Activated naive CD4-positive, alpha-beta T cell treated with anti-CD3 and anti-CD28 coated beads, Interleukin-2, amount 10 ng/mL, durations not matched to agents 5 hours and 36 hours (primary cell): ENCODE measurements around the gene KDM5B. TPM values are rescaled to one million over a fixed set of nuclear protein-coding genes. Genes with fewer than 3 reads are reported as not detected.

Experiments used
- total RNA-seq, 2 experiments: library from RNA; stranded (reverse); gene quantifications; one replicate each; pipeline ENCODE4 v1.2.3, GENCODE V29; 2021

The KDM5B gene
- 10 to 100 TPM; 55.2 to 66.6 TPM for total RNA-seq

DNA sequence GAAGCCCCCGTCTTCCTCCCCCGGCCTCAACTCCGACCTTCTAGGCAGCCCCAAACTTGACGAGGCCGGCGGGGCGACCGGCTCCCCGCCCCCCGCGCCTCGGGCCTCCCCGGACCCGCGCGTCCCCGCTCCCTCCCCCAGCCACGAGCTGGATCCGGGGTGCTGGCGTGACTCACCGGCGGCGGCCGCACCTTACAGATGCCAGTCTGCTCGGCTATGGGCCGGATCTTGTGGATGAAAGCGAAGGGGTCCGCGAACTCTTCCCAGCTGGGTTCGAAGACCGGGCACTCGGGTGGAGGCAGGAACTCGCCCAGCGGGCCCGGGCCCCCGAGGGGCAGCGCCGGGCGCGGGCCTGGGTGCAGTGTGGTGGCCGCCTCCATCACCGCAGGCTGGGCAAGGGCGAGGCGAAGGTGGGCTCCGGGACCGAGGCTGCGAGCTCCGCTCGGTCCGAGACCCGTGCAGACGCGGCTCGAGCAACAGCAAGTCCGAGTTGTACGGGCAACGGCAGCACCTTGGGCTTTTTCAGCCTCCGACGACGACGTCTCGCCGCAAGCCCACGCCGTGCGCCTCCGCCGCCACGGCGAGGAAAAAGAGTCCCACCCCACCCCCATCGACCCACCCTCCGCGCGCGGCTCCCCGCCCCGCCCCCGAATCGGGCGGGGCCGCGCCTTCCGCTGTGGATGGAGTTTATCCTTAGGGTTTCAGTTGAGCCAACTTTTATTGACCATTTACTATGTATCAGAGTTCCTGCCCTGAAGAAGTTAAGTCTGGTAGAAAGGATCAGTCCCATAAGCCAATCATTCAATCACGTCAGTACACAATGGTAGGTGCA lies at the start of gene KDM5B:
TSS of gene KDM5B (minus strand) at position 496 of the 832 bp plus-strand sequence. CDS start at position 380, 116 bp downstream.

DNA sequence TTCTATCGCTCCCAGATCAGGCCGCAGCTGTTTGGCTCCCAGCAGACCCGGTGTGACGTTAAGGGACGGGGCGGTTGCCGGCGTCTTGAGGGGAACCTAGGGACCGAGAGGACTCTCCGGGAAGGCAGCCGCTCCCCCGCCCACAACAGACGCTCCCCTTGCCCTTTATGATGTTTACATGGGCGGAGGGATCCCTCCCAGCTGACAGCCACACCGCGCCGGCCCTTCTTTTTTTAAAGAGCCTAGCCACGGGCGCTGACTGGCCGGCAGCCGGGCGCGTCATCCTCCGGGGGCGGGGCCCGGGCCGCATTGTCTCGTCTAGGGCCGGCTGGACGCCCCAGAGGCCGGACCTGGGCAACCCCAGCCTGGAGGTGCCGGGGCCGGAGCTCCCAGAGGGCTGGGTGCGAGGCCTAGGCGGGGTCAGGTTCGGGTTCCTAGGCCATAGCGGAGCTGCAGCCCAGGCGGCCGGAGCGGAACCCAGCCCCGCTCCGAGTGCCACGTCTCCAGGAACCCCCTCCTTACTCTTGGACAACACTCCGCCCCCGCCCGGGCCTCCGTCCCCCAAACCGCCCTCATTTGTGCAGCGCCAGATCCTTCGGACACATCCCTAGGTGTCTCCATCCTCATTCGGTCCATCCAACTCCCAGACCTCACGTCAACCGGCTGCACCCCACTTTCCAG lies 2.5 kb upstream of the KDM5B start, which contains the start of gene PCAT6:
TSS of gene PCAT6 (plus strand) at position 340 of the 681 bp plus-strand sequence.

DNA sequence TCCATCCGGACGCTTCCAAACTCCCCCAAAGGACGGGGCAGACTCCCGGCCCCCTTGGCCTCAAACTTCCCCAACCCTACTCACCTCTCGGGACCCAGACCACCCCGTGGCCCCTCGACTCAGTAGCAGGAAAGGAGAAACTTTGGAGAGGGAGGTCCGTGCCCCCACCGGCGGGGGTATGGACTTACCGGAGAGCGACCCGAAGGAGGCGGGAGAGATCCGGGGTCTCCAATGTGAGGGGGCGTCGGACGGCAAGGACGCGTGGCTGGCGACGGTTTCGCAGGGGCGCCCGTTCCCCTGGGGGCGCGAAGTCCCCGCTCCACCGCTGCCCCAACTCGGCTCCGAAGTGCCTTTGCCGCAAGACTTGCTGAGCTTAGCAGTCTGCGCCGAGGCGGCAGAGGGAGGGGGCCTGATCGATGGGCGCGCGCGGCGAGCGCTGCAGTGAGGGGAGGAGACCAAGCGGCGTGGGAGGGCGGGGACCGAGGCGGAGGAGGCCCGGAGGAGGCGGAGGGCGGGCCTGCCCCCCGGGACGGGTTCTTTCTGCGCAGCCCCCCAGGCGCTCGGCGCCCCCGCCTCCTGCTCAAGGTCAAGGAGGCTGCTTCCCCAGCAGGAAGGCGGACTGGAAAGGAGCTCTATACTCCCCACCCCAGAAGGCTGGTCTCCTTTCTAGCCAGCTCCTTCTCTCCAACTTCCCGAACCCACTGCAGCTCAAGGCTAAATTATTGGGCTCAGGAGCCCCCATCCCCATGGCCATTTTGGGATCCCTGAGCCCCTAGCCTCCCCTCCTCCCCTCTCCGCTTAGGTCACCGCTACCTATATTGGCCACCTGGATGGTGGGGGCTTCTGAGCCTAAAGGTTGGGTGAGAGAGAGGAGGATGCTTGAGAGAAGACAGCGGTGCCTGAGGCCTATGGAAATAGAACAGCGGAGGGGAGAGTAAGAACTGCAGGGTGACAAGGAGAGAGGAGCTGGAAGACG lies 97.9 kb downstream of the KDM5B start, which contains the start of gene SYT2:
TSS of gene SYT2 (minus strand) at position 385 of the 976 bp plus-strand sequence. CDS start 104,682 bp downstream, outside the sequence.

Other genes with a start within 250 kb of the KDM5B start
- gene SYT2, start 98.0 kb downstream of the KDM5B start, total RNA-seq = not detected
- 1 to 10 TPM in 1 of 2 experiments, under 1 TPM in 1; 0.79 to 1.8 TPM for gene PCAT6, start 2.5 kb upstream of the KDM5B start, total RNA-seq
- 10 to 100 TPM; 13.7 to 14.5 TPM for gene RABIF, start 80.7 kb upstream of the KDM5B start, total RNA-seq
- gene KLHL12, start 118.8 kb upstream of the KDM5B start, total RNA-seq = 10 to 100 TPM; 22.6 to 26.2 TPM
- 10 to 100 TPM; 50.6 to 57.0 TPM for gene ADIPOR1, start 149.9 kb upstream of the KDM5B start, total RNA-seq
- 10 to 100 TPM; 22.8 to 23.6 TPM for gene CYB5R1, start 158.8 kb upstream of the KDM5B start, total RNA-seq
- 10 to 100 TPM; 62.5 to 68.8 TPM for gene TMEM183A, start 199.0 kb upstream of the KDM5B start, total RNA-seq
- gene PPFIA4, start 218.1 kb upstream of the KDM5B start, total RNA-seq = 10 to 100 TPM; 45.8 to 46.9 TPM